Measurements from ENCODE around the gene C11orf21. TPM values are rescaled to one million over a fixed set of nuclear protein-coding genes. Genes with fewer than 3 reads are reported as not detected.

The C11orf21 gene
- total and polyA plus RNA-seq, 9 donors = 0.12 to 0.75 (median 0.35) TPM; not detected in 2

DNA sequence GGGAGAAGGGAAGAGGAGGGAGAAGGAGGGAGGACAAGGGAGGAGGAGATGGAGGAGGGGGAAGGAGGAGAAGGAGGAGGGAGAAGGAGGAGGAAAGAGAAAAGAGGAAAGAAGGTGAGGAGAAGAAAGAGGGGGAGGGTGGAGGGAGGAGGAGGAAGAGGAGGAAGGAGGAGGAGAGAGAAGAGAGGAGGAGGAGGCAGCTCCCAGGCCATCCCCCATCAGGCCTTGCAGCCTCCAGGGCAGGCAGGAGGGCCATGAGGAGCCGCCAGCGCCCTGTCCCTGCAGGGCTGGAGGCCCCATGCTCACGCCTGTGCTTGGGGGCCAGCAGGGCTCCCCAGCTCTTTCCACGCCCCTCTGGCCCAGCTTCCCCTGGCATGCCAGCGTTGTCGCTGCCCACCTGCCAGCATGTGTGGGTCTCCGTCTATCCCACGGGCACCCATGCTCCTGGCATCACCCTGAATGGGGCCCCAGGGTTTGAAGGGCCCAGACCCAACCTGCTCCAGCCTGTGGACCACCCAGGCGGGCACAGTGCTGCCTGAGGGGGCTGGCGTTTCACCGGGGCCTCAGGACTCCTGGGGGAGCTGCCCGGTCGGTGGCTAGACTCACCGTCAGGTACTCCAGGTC, 5.3 kb upstream of the C11orf21 start:
- Histone ChIP-seq H3K27me3 (no peaks in the 10 kb centered on the region), H3K4me3 (no peak overlapping the region), H3K4me1 (ENCODE audit: insufficient read depth) (peaks cover 27% of the 10 kb centered on the region), H3K9me3 (no peaks in the 10 kb centered on the region), H3K36me3 (no peaks in the 10 kb centered on the region), H3K27ac (peak overlapping the region; percentile 34 to 74)
- 29 to 33% (median 32%) methylated on average over 14 of the region's 14 CpGs for WGBS, 3 donors
- intact Hi-C loops (cut with DNase I) = loop anchor here in 2 of 4 donors (5.0 to 10.0 kb wide), 3 partner anchors 75 to 585 kb away; no protein-coding TSS in a partner anchor
- DNase-seq = peak; percentile 59 to 73 (median 69)
- TF ChIP-seq, protein P1, sequence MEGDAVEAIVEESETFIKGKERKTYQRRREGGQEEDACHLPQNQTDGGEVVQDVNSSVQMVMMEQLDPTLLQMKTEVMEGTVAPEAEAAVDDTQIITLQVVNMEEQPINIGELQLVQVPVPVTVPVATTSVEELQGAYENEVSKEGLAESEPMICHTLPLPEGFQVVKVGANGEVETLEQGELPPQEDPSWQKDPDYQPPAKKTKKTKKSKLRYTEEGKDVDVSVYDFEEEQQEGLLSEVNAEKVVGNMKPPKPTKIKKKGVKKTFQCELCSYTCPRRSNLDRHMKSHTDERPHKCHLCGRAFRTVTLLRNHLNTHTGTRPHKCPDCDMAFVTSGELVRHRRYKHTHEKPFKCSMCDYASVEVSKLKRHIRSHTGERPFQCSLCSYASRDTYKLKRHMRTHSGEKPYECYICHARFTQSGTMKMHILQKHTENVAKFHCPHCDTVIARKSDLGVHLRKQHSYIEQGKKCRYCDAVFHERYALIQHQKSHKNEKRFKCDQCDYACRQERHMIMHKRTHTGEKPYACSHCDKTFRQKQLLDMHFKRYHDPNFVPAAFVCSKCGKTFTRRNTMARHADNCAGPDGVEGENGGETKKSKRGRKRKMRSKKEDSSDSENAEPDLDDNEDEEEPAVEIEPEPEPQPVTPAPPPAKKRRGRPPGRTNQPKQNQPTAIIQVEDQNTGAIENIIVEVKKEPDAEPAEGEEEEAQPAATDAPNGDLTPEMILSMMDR (IDR thresholded peaks at IDR 0.05) = no peak

DNA sequence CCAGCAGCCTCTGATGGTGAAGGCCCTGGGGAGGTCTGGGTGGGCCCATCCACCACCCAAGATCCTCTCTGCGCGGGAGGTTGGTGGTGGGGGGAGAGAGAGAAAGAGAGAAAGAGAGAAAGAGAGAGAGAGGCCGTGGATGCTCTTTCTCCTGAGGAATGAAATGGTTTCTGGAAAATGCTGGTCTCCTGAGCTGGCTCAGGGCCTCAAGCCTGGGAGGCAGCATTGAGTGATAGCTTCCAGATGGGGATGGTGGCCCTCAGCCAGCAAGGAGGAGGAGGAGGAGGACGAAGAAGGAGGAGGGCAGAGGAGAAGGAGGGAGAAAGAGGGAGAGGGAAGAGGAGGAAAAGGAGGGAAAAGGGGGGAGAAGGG, 4.7 kb upstream of the C11orf21 start:
- Histone ChIP-seq H3K4me3 (no peak overlapping the region), H3K9me3 (no peaks in the 10 kb centered on the region), H3K36me3 (no peaks in the 10 kb centered on the region), H3K27ac (peak overlapping the region; percentile 79 to 94), H3K4me1 (ENCODE audit: insufficient read depth) (peaks cover 27% of the 10 kb centered on the region), H3K27me3 (no peaks in the 10 kb centered on the region)
- intact Hi-C loops (cut with DNase I) = loop anchor here in 2 of 4 donors (5.0 to 10.0 kb wide), 3 partner anchors 76 to 586 kb away; no protein-coding TSS in a partner anchor
- WGBS, 3 donors = 3 to 4% (median 3%) methylated on average over 4 of the region's 4 CpGs
- peak; percentile 93 to 97 (median 93) for DNase-seq
- TF ChIP-seq POLR2A (IDR thresholded peaks at IDR 0.05) (no peak), EP300 (IDR thresholded peaks at IDR 0.05) (no peak)
- TF ChIP-seq, protein P1 (IDR thresholded peaks at IDR 0.05) = no peak

DNA sequence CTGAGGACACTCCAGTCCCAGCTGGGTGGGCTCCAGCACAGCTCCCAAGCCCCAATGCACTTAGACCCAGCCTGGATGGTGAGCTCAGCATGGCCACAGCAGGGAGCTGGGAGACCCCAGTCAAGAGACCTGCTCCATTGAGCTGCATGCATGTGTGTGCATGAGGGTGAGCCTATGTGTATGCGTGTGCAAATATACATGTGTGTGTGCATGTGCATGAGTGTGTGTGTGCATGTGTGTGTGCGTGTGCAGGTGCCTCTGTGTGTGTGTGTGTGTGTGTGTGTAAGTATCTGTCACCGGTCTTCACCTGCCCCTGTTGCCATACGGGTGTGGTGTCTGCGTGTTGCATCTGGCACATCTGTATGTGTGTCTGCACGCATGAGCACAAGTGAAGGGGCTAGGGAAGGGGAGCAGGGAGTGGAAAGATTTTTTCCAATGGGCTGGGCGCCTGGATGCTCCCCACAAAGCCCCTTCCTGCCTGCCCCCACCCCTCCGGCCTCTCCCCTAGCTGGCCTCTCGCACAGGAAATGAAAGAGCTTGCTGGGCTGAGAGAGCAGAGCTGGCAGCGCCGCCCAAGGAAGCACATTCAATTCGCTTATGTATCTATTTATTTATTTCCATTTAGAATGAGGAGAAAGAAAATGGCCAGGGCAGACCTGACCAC, 4.2 kb upstream of the C11orf21 start:
- peak; percentile 51 to 74 (median 65) for DNase-seq
- intact Hi-C loops (cut with DNase I) = loop anchor here (1.0 to 10.0 kb wide), 7 partner anchors 76 to 586 kb away; no protein-coding TSS in a partner anchor
- Histone ChIP-seq H3K9me3 (no peaks in the 10 kb centered on the region), H3K4me3 (no peak overlapping the region), H3K27me3 (no peaks in the 10 kb centered on the region), H3K36me3 (no peaks in the 10 kb centered on the region), H3K4me1 (ENCODE audit: insufficient read depth) (peaks cover 27% of the 10 kb centered on the region), H3K27ac (peak overlapping the region; percentile 79 to 94)
- 10 to 19% (median 10%) methylated on average over 12 of the region's 12 CpGs for WGBS, 3 donors
- TF ChIP-seq EP300 (IDR thresholded peaks at IDR 0.05) (no peak), POLR2A (IDR thresholded peaks at IDR 0.05) (no peak)
- TF ChIP-seq, protein P1 (IDR thresholded peaks at IDR 0.05) = no peak

DNA sequence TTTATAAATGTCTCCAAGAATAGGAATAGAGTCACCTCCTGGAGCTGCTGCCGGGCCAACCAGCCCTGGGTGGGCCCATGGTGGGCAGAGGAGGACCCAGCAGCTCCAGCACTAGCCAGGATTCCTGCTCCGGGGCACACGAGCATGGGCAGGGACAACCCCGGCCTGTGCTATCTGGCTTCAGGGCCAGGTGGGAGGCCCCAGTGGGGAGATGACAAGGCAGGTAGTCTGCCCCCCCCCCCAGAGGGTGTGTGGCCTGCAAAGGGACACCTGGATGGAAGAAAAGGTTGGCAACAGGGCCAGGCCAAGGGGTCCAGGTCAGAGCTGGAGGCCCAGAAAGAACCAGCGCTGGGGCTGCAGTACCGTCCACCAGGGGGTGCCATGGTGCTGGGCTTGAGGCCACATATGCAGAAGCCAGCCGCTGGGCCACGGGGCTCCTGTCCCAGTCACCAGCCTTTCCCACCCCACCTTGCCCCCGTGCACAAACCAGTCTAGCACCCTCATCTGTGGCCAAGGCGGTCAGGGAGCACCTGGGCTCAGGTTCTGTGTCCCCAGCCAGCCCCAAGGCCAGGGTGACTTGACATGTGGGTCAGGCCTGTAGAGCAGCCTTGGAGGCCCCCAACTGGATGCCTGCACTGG, 3.5 kb upstream of the C11orf21 start:
- Histone ChIP-seq H3K4me3 (no peak overlapping the region), H3K9me3 (no peaks in the 10 kb centered on the region), H3K36me3 (no peaks in the 10 kb centered on the region), H3K27me3 (no peaks in the 10 kb centered on the region), H3K4me1 (ENCODE audit: insufficient read depth) (peaks cover 27% of the 10 kb centered on the region), H3K27ac (peak overlapping the region; percentile 48 to 71)
- DNase-seq = peak; percentile 82 to 91 (median 88)
- 27 to 31% (median 31%) methylated on average over 10 of the region's 10 CpGs for WGBS, 3 donors
- TF ChIP-seq EP300 (IDR thresholded peaks at IDR 0.05) (no peak), POLR2A (IDR thresholded peaks at IDR 0.05) (no peak)
- TF ChIP-seq, protein P1 (IDR thresholded peaks at IDR 0.05) = peak; percentile 74 to 94 (median 89)
- intact Hi-C loops (cut with DNase I) = loop anchor here (1.0 to 10.0 kb wide), 7 partner anchors 77 to 587 kb away; no protein-coding TSS in a partner anchor

Measured in ovary (tissue), 9 donors.